Nephron progenitor cell (in vitro differentiated cells): ENCODE results near the gene CEMIP2.

ENCODE experiments used
- DNase-seq: peaks from one replicate; pipeline ENCODE4 v3.0.0; 2021
- H3K27ac Mint-ChIP-seq: 2 replicates; pipeline ENCODE4 v1.8.0; 2021; ENCODE audit warnings: mild to moderate bottlenecking, moderate library complexity, mixed read lengths
- H3K27me3 Mint-ChIP-seq: 2 replicates; pipeline ENCODE4 v1.8.0; 2021; ENCODE audit warnings: mild to moderate bottlenecking, low read depth, mixed read lengths; ENCODE audit not compliant: poor library complexity
- H3K36me3 Mint-ChIP-seq: 2 replicates; pipeline ENCODE4 v1.8.0; 2021; ENCODE audit warnings: low read depth, mixed read lengths
- H3K4me1 Mint-ChIP-seq: 2 replicates; pipeline ENCODE4 v1.8.0; 2021; ENCODE audit warnings: mixed read lengths
- H3K4me3 Mint-ChIP-seq: 2 replicates; pipeline ENCODE4 v1.8.0; 2021; ENCODE audit warnings: mild to moderate bottlenecking, moderate library complexity, mixed read lengths
- H3K9me3 Mint-ChIP-seq: 2 replicates; pipeline ENCODE4 v1.8.0; 2021; ENCODE audit warnings: mild to moderate bottlenecking, moderate library complexity, mixed read lengths
- TF ChIP-seq, protein P1 (sequence below): fragments of 200-600 bp; sonication (generic); IDR thresholded peaks from 2 replicates; pipeline ENCODE4 v1.5.0; 2021; ENCODE audit warnings: antibody characterized with exemption

The CEMIP2 gene

DNA sequence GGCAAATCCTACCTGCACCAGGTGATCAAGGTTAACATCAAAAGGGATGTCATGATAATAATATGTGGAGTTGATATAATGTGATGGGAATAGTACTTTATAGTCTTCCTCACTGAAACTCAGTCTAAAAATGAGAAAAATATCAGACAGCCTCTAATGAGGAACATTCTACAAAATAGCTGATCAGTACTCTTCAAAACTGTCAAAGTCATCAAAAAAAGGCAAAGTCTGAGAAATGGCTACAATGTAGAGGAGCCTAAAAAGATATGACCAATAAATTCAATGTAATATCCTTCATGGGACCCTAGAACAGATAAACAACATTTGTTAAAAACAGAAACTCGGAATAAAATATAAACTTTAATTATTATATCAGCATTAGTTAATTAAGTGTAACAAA lies 95.7 kb downstream of the CEMIP2 start:
- peaks cover 6% of the 10 kb centered on the region for H3K4me1 Mint-ChIP-seq

DNA sequence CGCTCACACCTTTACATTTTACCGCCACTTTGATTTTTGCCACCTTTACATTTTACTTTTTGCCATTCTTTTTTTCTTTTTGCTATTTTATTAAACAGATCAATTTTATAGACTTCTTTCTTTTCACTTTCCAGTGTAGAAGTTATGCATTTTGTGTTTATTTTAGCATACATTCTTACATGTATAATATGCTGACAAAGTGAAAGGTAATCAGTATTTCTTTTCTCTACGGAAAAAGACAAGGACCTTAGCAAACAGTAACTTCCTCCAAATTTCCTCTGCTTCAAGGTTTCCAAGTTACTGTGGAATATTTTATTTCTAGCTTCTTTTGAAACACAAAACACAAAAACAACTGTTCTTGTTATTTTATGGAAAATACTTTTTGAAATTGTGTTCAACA lies 97.0 kb downstream of the CEMIP2 start:
- Mint-ChIP-seq H3K27me3 (no peaks in the 10 kb centered on the region), H3K9me3 (peaks cover 7% of the 10 kb centered on the region), H3K4me1 (peaks cover 6% of the 10 kb centered on the region), H3K27ac (no peak overlapping the region), H3K36me3 (no peaks in the 10 kb centered on the region), H3K4me3 (no peak overlapping the region)
- TF ChIP-seq, protein P1, sequence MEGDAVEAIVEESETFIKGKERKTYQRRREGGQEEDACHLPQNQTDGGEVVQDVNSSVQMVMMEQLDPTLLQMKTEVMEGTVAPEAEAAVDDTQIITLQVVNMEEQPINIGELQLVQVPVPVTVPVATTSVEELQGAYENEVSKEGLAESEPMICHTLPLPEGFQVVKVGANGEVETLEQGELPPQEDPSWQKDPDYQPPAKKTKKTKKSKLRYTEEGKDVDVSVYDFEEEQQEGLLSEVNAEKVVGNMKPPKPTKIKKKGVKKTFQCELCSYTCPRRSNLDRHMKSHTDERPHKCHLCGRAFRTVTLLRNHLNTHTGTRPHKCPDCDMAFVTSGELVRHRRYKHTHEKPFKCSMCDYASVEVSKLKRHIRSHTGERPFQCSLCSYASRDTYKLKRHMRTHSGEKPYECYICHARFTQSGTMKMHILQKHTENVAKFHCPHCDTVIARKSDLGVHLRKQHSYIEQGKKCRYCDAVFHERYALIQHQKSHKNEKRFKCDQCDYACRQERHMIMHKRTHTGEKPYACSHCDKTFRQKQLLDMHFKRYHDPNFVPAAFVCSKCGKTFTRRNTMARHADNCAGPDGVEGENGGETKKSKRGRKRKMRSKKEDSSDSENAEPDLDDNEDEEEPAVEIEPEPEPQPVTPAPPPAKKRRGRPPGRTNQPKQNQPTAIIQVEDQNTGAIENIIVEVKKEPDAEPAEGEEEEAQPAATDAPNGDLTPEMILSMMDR: no peak
- no peak for DNase-seq

More for the DNA sequence above, 95.7 kb downstream of the CEMIP2 start:
- peaks cover 10% of the 10 kb centered on the region for H3K9me3 Mint-ChIP-seq
- no peak for DNase-seq
- TF ChIP-seq, protein P1: no peak
- H3K4me3 Mint-ChIP-seq: no peak overlapping the region
- no peaks in the 10 kb centered on the region for H3K36me3 Mint-ChIP-seq
- no peak overlapping the region for H3K27ac Mint-ChIP-seq
- no peaks in the 10 kb centered on the region for H3K27me3 Mint-ChIP-seq

DNA sequence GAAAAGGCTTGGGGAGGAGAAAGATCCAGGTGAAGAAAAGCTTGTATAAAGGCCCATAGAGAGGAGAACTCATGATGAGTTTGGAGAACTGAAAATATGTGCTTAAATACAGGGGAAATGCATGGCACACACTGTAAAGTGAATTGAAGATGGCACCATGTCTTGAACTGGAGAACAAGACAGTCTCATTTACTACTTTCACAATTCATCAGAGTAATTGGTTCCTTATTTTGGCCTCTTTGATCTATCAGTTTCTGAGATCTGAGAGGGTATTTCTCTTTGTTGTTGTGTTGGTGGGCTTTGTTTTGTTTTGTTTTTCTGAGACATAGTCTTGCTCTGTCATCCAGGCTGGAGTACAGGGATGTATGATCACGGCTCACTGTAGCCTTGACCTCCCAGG lies 98.2 kb downstream of the CEMIP2 start:
- no peak for DNase-seq
- Mint-ChIP-seq H3K27ac (no peak overlapping the region), H3K4me1 (peaks cover 6% of the 10 kb centered on the region), H3K36me3 (no peaks in the 10 kb centered on the region), H3K4me3 (no peak overlapping the region), H3K9me3 (peaks cover 5% of the 10 kb centered on the region), H3K27me3 (no peaks in the 10 kb centered on the region)
- TF ChIP-seq, protein P1: no peak

DNA sequence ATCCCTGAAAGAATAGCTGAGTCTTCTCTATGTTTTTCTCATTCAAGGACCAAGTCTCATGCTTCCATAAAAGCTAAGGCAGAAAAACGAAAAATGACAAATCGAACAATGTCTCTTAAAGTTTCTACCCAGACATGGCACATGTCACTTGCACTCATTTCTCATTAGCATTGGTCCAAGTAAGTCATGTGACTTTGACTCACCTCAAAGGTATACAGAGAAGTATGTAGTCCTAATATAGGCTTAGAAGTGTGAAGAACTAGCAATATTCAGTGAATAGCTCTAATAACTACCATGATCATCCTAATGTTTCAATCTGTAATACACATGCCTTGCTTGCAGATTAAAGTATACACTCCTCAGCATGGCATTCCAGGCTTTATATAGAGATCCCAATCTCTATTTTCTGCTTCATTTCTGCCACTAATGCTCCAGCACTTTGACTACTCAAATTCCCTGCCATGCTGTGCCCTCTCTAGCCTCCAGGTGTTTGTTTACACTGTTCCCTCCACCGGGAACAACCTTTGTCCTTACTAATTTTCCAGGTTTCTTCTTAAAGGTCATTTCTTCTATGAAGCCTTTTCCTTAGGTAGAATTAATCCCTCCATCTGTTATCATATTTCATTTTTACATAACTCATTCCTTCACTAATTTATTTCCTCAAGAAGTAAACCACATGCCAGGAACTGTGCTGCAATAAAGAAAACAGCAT lies 98.9 kb downstream of the CEMIP2 start:
- Mint-ChIP-seq H3K27ac (no peak overlapping the region), H3K36me3 (no peaks in the 10 kb centered on the region), H3K9me3 (peaks cover 5% of the 10 kb centered on the region), H3K27me3 (no peaks in the 10 kb centered on the region), H3K4me1 (peaks cover 9% of the 10 kb centered on the region), H3K4me3 (no peak overlapping the region)
- no peak for DNase-seq
- TF ChIP-seq, protein P1: no peak

DNA sequence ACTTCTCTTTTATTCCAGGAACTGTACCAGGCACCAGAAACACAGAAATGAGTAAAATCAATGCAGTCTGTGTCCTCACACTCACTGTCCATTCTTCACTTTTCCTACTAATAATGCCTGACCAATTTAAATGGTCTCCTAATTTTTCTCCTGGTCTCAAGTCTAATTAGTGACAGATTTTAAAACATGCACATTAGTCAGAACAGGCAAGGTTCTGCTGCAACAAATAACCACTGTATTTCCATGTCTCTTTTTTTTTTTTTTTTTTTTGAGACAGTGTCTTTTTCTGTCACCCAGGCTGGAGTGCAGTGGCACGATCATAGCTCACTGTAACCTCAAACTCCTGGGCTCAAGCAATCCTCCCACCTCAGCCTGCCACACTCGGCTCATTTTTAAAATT lies 99.6 kb downstream of the CEMIP2 start:
- H3K36me3 Mint-ChIP-seq: no peaks in the 10 kb centered on the region

More for the DNA sequence above, 99.6 kb downstream of the CEMIP2 start:
- Mint-ChIP-seq H3K4me1 (peaks cover 16% of the 10 kb centered on the region), H3K27ac (no peak overlapping the region), H3K9me3 (peaks cover 5% of the 10 kb centered on the region), H3K27me3 (no peaks in the 10 kb centered on the region), H3K4me3 (no peak overlapping the region)
- DNase-seq: no peak
- TF ChIP-seq, protein P1: no peak
